Jurkat, Clone E6-1 (cell line): ENCODE results near the gene CCL13.

ENCODE experiments used
- DNase-seq: peaks from one replicate; pipeline ENCODE4 v3.0.0-alpha.2; 2011; ENCODE audit warnings: low read depth, low spot score
- H3K4me3 ChIP-seq: 2 replicates; pipeline ENCODE4 v1.5.1; 2011; ENCODE audit warnings: mild to moderate bottlenecking, low read length, control low read depth, moderate library complexity

The CCL13 gene

GRCh38 chr17:34406226-34406625, 49.9 kb downstream of the CCL13 start:
- no peak overlapping the region for H3K4me3 ChIP-seq
- no peak for DNase-seq
